ENCODE measurements around the gene FKBP8. TPM values are rescaled to one million over a fixed set of nuclear protein-coding genes. Genes with fewer than 3 reads are reported as not detected.
A peak's percentile ranks its signal among the peaks of the same experiment; 100 is the strongest.

Gene FKBP8
- total RNA-seq, 2 experiments from 2014 or later = 147 to 152 TPM

DNA sequence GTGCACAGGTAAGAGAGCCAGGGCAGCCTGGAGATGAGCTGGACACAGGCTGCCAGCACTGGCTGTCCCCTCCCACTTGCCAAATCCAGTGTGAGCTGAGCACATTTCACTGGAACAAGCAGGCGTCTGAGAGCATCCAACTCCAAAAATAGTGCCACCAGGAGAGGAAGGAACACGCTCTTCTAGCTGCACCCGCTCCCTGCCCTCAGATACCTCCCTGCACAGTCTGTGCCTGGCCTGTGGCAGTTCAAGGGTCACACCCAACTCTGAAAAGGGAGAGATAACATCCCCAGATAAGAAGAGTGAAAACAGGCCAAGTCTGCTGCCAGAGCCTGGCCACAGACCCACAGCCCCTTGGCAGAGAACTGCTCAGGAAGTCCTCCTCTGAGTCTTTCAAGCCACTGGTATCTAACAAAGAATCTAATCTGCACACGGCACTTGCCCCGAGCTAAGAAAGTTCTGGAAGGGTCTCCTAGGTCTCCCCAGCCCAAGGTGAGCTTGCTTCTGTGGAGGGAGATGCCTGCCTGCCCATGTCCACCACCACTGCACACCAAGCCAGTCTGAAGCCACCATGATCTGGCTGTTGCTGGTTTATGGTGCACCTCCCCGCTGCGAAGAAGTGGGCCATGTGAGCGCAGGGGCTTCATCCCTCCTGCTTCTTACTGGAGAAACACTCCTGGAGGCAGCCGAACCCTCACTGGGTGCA lies 36.2 kb downstream of the FKBP8 start:
- H3K36me3 ChIP-seq (ENCODE audit: insufficient read depth, low read length) = no peaks in the 10 kb centered on the region
- H3K4me3 ChIP-seq (ENCODE audit: low read length) = peak overlapping the region; percentile 14
- peaks cover 89% of the 10 kb centered on the region for H3K4me1 ChIP-seq (ENCODE audit: insufficient read depth, low read length)
- ATAC-seq (ENCODE audit: poor library complexity) = peak; percentile 63
- Mint-ChIP-seq H3K36me3 (ENCODE audit: low read depth) (no peaks in the 10 kb centered on the region), H3K27ac (peak overlapping the region; percentile 89), H3K9me3 (no peaks in the 10 kb centered on the region), H3K27me3 (no peaks in the 10 kb centered on the region), H3K4me1 (ENCODE audit: low read depth) (peaks cover 54% of the 10 kb centered on the region), H3K4me3 (peak overlapping the region; percentile 14)
- H3K27me3 ChIP-seq (ENCODE audit: control insufficient read depth in 1 of 2, insufficient read depth in 2 of 2, low read length in 2 of 2) = no peaks in the 10 kb centered on the region
- H3K9me3 ChIP-seq (ENCODE audit: control insufficient read depth in 1 of 2, insufficient read depth in 1 of 2, low read length in 2 of 2) = no peaks in the 10 kb centered on the region
- DNase-seq = peak in 6 of 14 experiments; percentile 30 to 72 (median 50)
- TF ChIP-seq, protein P1, sequence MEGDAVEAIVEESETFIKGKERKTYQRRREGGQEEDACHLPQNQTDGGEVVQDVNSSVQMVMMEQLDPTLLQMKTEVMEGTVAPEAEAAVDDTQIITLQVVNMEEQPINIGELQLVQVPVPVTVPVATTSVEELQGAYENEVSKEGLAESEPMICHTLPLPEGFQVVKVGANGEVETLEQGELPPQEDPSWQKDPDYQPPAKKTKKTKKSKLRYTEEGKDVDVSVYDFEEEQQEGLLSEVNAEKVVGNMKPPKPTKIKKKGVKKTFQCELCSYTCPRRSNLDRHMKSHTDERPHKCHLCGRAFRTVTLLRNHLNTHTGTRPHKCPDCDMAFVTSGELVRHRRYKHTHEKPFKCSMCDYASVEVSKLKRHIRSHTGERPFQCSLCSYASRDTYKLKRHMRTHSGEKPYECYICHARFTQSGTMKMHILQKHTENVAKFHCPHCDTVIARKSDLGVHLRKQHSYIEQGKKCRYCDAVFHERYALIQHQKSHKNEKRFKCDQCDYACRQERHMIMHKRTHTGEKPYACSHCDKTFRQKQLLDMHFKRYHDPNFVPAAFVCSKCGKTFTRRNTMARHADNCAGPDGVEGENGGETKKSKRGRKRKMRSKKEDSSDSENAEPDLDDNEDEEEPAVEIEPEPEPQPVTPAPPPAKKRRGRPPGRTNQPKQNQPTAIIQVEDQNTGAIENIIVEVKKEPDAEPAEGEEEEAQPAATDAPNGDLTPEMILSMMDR (IDR thresholded peaks at IDR 0.05) = no peak
- peak overlapping the region; percentile 47 to 77 for H3K27ac ChIP-seq (ENCODE audit: low read depth in 1 of 2, low read length in 2 of 2)
- ChIA-PET POLR2A (interaction anchor here (0.7 to 4.2 kb wide), 7 partner anchors 8 to 226 kb away, joined by 3 to 29 read pairs (median 4); partner anchors contain the start of genes ELL and KXD1), CTCF (interaction anchor here (0.6 to 2.1 kb wide), 4 partner anchors 10 to 37 kb away, joined by 3 to 8 read pairs (median 5); no protein-coding TSS in a partner anchor)
- intact Hi-C loops (cut with DNase I, micrococcal nuclease) = loop anchor here in 1 of 2 experiments (5.0 kb wide), 1 partner anchor 35 kb away; no protein-coding TSS in a partner anchor

DNA sequence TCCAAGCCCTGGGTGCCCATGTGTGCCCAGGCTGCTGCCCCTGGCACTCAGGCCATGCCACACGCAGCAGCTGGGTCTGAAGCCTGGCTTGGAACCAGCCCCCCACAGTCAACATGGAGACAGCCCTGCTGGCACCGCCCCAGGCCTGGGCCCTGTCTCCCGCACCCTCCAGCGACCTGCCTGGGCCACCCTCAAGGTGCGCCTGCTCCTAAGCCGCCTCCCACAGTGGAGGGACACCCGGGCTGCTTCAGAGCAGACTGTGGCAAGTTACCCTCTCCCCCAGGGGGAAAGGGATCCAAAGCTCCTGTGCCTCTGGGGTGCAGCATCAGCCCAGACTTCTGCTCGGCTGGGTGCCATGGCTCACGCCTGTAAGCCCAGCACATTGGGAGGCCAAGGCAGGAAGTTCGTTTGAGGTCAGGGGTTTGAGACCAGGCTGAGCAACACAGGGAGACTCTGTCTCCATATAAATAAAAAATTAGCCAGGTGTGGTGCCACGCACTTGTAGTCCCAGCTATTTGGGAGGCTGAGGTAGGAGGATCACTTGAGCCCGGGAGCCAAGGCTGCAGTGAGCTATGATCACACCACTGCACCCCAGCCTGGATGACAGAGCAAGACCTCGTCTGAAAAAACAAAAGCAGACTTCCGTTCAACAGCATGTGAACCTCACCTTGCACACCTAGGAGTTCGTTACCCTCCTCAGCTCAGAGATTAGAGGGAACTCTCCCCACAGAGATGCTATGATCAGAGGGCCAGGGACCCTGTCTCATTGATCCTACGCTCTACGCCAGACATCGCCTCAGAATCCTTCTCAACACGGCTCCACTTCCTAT lies 37.1 kb downstream of the FKBP8 start:
- peak overlapping the region; percentile 14 for H3K4me3 Mint-ChIP-seq
- ChIA-PET CTCF (interaction anchor here (0.6 to 2.1 kb wide), 3 partner anchors 10 to 29 kb away, joined by 3 to 8 read pairs (median 7); no protein-coding TSS in a partner anchor), POLR2A (interaction anchor here (0.7 to 4.2 kb wide), 7 partner anchors 9 to 226 kb away, joined by 3 to 29 read pairs (median 4); partner anchors contain the start of genes ELL, KXD1 and REX1BD)
- Histone ChIP-seq H3K9me3 (ENCODE audit: control insufficient read depth in 1 of 2, insufficient read depth in 1 of 2, low read length in 2 of 2) (no peaks in the 10 kb centered on the region), H3K4me3 (ENCODE audit: low read length) (peak overlapping the region; percentile 14), H3K27ac (ENCODE audit: low read depth in 1 of 2, low read length in 2 of 2) (peak overlapping the region; percentile 47 to 77), H3K36me3 (ENCODE audit: insufficient read depth, low read length) (no peaks in the 10 kb centered on the region), H3K27me3 (ENCODE audit: control insufficient read depth in 1 of 2, insufficient read depth in 2 of 2, low read length in 2 of 2) (no peaks in the 10 kb centered on the region), H3K4me1 (ENCODE audit: insufficient read depth, low read length) (peaks cover 95% of the 10 kb centered on the region)
- H3K4me1 Mint-ChIP-seq (ENCODE audit: low read depth) = peaks cover 63% of the 10 kb centered on the region
- intact Hi-C loops (cut with DNase I, micrococcal nuclease) = loop anchor here in 1 of 2 experiments (5.0 kb wide), 1 partner anchor 34 kb away; no protein-coding TSS in a partner anchor
- peak in 4 of 14 experiments; percentile 21 to 57 (median 38) for DNase-seq
- peak; percentile 50 for ATAC-seq (ENCODE audit: poor library complexity)
- TF ChIP-seq, protein P1 (IDR thresholded peaks at IDR 0.05) = no peak
- H3K36me3 Mint-ChIP-seq (ENCODE audit: low read depth) = no peaks in the 10 kb centered on the region
- H3K27me3 Mint-ChIP-seq = no peaks in the 10 kb centered on the region
- peak overlapping the region; percentile 89 for H3K27ac Mint-ChIP-seq
- no peaks in the 10 kb centered on the region for H3K9me3 Mint-ChIP-seq
